Activated B cell treated with CpG ODN at 0.5 μM for 24 hours (primary cell): ENCODE data around the gene THRAP3. TPM values are rescaled to one million over a fixed set of nuclear protein-coding genes. Genes with fewer than 3 reads are reported as not detected.

Experiments
- ATAC-seq: fragments of 200-7000 bp; cut with Tn5 transposase; one replicate; pipeline ENCODE4 v1.10.0; 2021; ENCODE audit warnings: low read depth, mild to moderate bottlenecking, moderate library complexity
- CTCF ChIA-PET: fragments of 350-600 bp; sonication (Branson Sonifier 250); formaldehyde crosslinking; loops from one replicate; lab custom pipeline; 2021; ENCODE audit warnings: antibody characterized with exemption; lab: Charles Lee
- POLR2A ChIA-PET: fragments of 350-600 bp; sonication (Branson Sonifier 250); formaldehyde crosslinking; loops from one replicate; lab custom pipeline; 2021; ENCODE audit warnings: antibody characterized with exemption; lab: Charles Lee
- DNase-seq: peaks from one replicate; pipeline ENCODE4 v3.0.0; 2022
- H3K27ac Mint-ChIP-seq: one replicate; pipeline ENCODE4 v1.8.0; 2020; ENCODE audit warnings: mixed read lengths
- H3K27me3 Mint-ChIP-seq: one replicate; pipeline ENCODE4 v1.8.0; 2021; ENCODE audit warnings: mixed read lengths
- H3K36me3 Mint-ChIP-seq: one replicate; pipeline ENCODE4 v1.8.0; 2021; ENCODE audit warnings: low read depth, mixed read lengths
- H3K4me1 Mint-ChIP-seq: one replicate; pipeline ENCODE4 v1.8.0; 2021; ENCODE audit warnings: mixed read lengths
- H3K4me3 Mint-ChIP-seq: one replicate; pipeline ENCODE4 v1.8.0; 2020; ENCODE audit warnings: mild to moderate bottlenecking, mixed read lengths
- H3K9me3 Mint-ChIP-seq: one replicate; pipeline ENCODE4 v1.8.0; 2020; ENCODE audit warnings: mixed read lengths
- intact Hi-C: fragments of 100-400 bp; cut with micrococcal nuclease; formaldehyde crosslinking; loops from one replicate; pipeline ENCODE4 v1.15.1; 2024
- total RNA-seq: library from RNA; stranded (reverse); gene quantifications from 2 replicates; pipeline ENCODE4 v1.2.3, GENCODE V29; 2022
- TF ChIP-seq, protein P1 (sequence below): fragments of 200-600 bp; IDR thresholded peaks from one replicate; pipeline ENCODE4 v1.8.0; 2022; ENCODE audit warnings: antibody characterized with exemption, mild to moderate bottlenecking

THRAP3 gene
- total RNA-seq, 1 donor from 2014 or later = 145 TPM

DNA sequence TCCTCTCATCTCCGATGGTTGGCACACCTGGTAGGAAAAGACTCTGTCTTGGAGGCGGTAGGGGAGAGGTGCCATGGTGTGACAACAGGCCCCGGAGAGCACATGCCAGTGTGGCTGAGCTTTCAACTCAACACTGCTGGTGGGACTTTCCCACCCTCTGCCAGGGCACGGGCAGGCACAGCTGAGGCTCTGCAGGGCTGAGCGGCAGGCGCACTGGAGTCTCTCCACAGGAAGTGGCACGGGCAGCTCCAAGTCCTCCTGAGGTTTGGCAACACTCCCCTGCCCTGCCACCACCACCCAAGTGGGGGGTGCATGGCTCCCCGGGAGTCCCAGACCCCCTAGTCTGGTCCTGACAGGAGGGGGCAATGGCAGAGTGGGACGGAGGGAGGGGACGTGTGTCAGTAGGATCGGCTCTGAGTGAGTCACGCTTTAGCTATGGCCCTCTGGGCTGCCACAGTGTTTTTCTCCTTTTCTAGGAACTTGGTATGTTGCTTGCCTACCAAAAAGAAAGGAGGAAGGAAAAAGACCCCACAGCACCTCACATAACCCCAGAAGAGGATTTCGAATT, 126.5 kb downstream of the THRAP3 start:
- no peaks in the 10 kb centered on the region for H3K27me3 Mint-ChIP-seq
- peaks cover 29% of the 10 kb centered on the region for H3K4me1 Mint-ChIP-seq
- intact Hi-C loops = loop anchor here (1.0 to 2.0 kb wide), 2 partner anchors 19 to 70 kb away; no protein-coding TSS in a partner anchor
- peak; percentile 36 for DNase-seq
- H3K36me3 Mint-ChIP-seq = peaks cover 72% of the 10 kb centered on the region
- no peak overlapping the region for H3K4me3 Mint-ChIP-seq
- POLR2A ChIA-PET = interaction anchor here (0.6 to 2.1 kb wide), 7 partner anchors 9 to 100 kb away, joined by 3 to 9 read pairs (median 5); partner anchors contain the start of gene OSCP1
- H3K27ac Mint-ChIP-seq = peak overlapping the region; percentile 66
- ATAC-seq = peak; percentile 90
- TF ChIP-seq, protein P1, sequence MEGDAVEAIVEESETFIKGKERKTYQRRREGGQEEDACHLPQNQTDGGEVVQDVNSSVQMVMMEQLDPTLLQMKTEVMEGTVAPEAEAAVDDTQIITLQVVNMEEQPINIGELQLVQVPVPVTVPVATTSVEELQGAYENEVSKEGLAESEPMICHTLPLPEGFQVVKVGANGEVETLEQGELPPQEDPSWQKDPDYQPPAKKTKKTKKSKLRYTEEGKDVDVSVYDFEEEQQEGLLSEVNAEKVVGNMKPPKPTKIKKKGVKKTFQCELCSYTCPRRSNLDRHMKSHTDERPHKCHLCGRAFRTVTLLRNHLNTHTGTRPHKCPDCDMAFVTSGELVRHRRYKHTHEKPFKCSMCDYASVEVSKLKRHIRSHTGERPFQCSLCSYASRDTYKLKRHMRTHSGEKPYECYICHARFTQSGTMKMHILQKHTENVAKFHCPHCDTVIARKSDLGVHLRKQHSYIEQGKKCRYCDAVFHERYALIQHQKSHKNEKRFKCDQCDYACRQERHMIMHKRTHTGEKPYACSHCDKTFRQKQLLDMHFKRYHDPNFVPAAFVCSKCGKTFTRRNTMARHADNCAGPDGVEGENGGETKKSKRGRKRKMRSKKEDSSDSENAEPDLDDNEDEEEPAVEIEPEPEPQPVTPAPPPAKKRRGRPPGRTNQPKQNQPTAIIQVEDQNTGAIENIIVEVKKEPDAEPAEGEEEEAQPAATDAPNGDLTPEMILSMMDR = no peak
- no peaks in the 10 kb centered on the region for H3K9me3 Mint-ChIP-seq
- CTCF ChIA-PET = interaction anchor here (0.8 to 1.8 kb wide), 5 partner anchors 17 to 69 kb away, joined by 3 to 13 read pairs (median 4); no protein-coding TSS in a partner anchor

DNA sequence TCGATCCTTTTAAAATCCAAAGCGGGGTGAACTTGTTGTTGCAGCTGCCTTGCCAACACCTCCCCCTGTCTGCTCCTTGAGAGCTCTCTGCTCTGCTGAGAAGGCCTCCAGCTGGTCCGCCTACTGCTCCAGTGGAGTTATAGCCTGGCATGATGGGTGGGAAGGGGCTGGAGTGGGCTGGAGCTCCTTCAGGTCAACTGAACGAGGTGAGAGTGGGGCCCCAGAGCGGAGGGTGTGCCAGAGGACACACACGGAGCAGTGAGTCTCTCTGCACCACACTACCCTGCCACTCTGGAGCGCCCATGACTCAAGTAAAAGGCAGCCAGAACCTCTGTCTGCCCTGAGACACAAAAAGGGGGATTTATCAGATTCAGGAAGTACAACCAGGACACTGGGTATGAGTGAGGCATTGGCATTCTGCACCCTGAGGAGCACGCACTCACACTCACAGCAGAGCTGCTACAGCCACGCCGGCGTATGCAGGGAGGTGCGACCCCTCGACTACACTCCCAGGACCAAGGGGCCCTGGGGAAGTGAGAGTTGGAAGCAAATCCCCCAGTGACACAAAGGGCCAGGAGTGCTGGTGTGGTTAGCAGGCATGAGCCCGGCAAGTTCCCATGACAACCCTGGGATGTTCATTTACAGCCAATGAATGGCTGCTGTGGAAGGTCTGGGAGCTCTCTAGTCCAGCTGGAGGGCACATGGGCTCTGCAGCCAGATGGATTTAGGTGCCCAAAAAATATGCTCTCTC, 127.2 kb downstream of the THRAP3 start:
- Mint-ChIP-seq H3K27me3 (no peaks in the 10 kb centered on the region), H3K36me3 (peaks cover 73% of the 10 kb centered on the region), H3K9me3 (no peaks in the 10 kb centered on the region), H3K4me3 (no peak overlapping the region), H3K4me1 (peaks cover 29% of the 10 kb centered on the region), H3K27ac (no peak overlapping the region)
- intact Hi-C loops = loop anchor here (2.0 kb wide), 1 partner anchor 69 kb away; no protein-coding TSS in a partner anchor
- ATAC-seq = no peak
- DNase-seq = no peak
- ChIA-PET POLR2A (interaction anchor here (0.6 to 2.1 kb wide), 6 partner anchors 8 to 99 kb away, joined by 3 to 9 read pairs (median 5); partner anchors contain the start of gene OSCP1), CTCF (interaction anchor here (0.8 to 1.8 kb wide), 2 partner anchors 17 to 46 kb away, joined by 4 to 13 read pairs; no protein-coding TSS in a partner anchor)
- TF ChIP-seq, protein P1 = no peak

DNA sequence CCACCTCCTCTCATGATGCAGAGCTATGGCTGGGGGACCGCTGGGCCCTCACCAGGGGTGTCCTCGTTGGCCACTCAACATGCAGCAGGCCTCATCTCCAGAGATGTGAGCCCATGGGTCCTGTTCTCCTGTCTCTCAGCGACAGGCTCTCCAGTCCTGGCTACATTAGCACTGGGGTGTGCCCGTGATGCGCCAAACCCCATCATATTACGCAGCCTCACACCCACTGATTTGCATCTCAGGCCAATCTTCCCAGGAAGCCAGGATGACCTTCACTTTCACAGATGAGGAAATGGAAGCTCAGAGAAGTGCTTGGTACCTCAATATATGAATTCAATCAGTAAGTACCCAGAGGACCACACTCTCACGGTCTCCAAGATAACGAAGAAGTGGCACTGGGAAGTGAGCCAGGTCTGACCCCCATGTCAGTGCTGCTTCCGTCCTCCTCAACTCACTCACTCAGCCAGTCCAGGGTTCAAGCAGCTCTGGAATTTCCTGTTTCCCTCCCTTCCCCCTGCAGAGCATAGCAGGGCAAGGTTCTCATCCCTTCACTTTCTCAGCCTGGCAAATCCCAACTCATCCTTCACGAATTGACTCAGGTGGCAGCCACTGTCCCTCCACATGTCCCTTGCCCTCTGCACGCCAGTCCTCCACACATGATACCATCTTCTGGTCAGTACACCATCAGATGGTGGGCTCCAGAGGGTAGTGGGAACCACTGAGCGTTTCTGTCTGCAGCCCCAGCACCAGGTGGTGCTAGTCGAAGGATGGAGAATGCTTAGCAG, 128.1 kb downstream of the THRAP3 start:
- CTCF ChIA-PET = no interaction called here
- TF ChIP-seq, protein P1 = no peak
- Mint-ChIP-seq H3K4me1 (peaks cover 29% of the 10 kb centered on the region), H3K9me3 (no peaks in the 10 kb centered on the region), H3K4me3 (no peak overlapping the region), H3K36me3 (peaks cover 74% of the 10 kb centered on the region), H3K27me3 (no peaks in the 10 kb centered on the region), H3K27ac (no peak overlapping the region)
- intact Hi-C loops = no loop called here
- DNase-seq (no peak), ATAC-seq (no peak)
- POLR2A ChIA-PET = interaction anchor here (1.9 kb wide), 1 partner anchor 34 kb away, joined by 9 read pairs; no protein-coding TSS in a partner anchor

DNA sequence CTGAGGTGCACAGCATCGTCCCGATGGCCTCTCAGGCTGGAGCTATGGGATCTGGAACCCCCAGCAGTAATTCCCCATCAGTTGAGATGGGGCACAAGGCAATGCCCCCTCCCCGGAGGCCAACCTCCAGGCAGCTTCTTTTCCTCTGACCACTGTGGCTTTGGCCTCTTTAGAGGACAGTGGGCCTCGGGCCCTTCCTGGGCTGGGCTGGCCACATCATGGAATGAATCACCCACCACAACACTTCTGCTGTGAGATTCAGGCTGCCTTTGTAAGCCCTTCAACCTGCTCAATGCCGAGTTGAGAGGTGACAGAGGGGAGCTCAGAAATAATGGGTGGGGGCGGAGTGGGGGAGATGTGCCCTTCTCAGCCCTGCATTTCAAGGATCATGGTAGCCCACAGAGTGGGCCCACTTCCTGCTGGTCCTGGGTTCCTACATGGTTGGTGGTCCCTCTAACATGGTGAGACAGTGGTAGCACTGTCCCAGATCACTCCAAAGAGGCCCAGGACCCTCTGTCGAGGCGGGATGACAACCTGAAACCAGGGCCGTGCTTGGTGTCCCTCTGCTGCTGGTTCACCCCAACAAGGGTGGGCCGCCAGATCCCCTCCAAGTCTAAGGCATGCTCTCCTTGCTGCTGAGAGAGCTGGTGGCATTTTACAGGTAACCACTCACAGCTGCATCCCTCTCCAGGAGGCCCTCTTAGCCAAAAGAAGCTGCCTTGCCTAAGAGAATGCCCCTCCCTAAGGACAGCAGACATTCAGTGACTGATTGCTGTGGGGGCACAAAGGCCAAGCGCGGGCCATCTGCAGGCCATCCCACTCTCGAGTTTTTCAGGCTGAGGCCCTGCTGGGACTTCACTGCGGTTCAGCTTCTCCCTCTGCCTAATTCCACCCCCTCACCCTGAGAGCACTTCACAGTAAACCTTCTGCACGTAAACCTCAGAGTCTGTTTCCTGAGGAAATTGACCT, 129.0 kb downstream of the THRAP3 start:
- Mint-ChIP-seq H3K36me3 (peaks cover 73% of the 10 kb centered on the region), H3K27ac (no peak overlapping the region), H3K4me3 (no peak overlapping the region), H3K27me3 (no peaks in the 10 kb centered on the region), H3K9me3 (no peaks in the 10 kb centered on the region), H3K4me1 (peaks cover 29% of the 10 kb centered on the region)
- DNase-seq (no peak), ATAC-seq (no peak)
- intact Hi-C loops = no loop called here
- CTCF ChIA-PET = no interaction called here
- TF ChIP-seq, protein P1 = no peak
- POLR2A ChIA-PET = no interaction called here
